ENCODE measurements around the gene SUSD3. TPM values are rescaled to one million over a fixed set of nuclear protein-coding genes. Genes with fewer than 3 reads are reported as not detected.
"Not testable (repeated sequence)": the region's sequence is repeated elsewhere in the genome, so short reads cannot be mapped to it uniquely, and the experiment has no call there.

SUSD3 gene
- total and polyA plus RNA-seq, 9 donors, result 1.7 to 3.9 (median 2.6) TPM

DNA sequence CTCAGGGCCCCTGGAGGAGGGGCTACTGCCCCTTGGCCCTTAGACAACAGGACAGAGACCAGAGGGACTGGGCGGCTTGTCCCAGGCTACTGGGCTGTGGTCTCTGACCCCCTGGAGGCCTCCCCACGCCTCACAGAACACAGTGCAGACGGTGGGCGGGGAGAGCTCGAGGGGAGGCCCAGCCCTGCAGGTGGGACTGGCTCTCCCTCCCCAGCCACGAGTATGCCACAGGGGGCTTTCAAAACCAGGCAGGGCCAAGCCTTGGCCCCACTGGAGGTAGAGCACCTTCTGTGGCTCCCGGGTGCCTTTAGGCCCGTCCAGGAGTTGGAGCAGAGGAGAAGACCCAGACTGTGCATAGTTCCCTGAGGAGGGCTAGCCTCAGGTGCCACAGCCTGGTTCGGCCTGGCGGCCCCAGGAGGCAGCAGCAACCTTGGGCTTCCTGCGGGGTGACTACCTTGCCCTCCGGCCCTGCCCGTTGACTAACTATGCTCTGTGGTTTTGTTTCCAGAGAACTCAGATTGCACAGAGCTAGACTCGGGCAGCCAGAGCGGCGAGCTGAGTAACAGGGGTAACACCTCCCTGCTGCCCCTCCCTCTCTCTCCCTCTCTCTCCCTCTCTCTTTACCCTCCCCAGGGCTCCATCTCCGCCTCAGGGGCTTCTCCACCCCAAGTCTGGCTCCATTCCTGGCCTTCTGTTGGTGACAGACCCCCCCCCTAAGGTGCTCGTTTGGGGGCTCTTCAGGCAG lies 53.0 kb downstream of the SUSD3 start:
- no peak overlapping the region for H3K27ac ChIP-seq (ENCODE audit: low read length)
- WGBS (ENCODE audit: insufficient coverage), result 86% methylated on average over 14 of the region's 18 CpGs
- no peaks in the 10 kb centered on the region for H3K27me3 ChIP-seq (ENCODE audit: control insufficient read depth, insufficient read depth, low read length)
- peaks cover 12% of the 10 kb centered on the region for H3K4me1 ChIP-seq (ENCODE audit: control insufficient read depth, insufficient read depth, low read length)
- DNase-seq, result peak; percentile 4
- no peaks in the 10 kb centered on the region for H3K9me3 ChIP-seq (replicated peaks; ENCODE audit: control insufficient read depth, low read depth, low read length)
- H3K4me3 ChIP-seq (ENCODE audit: low read length), result no peak overlapping the region
- peaks cover 65% of the 10 kb centered on the region for H3K36me3 ChIP-seq (ENCODE audit: control insufficient read depth, insufficient read depth, low read length)

DNA sequence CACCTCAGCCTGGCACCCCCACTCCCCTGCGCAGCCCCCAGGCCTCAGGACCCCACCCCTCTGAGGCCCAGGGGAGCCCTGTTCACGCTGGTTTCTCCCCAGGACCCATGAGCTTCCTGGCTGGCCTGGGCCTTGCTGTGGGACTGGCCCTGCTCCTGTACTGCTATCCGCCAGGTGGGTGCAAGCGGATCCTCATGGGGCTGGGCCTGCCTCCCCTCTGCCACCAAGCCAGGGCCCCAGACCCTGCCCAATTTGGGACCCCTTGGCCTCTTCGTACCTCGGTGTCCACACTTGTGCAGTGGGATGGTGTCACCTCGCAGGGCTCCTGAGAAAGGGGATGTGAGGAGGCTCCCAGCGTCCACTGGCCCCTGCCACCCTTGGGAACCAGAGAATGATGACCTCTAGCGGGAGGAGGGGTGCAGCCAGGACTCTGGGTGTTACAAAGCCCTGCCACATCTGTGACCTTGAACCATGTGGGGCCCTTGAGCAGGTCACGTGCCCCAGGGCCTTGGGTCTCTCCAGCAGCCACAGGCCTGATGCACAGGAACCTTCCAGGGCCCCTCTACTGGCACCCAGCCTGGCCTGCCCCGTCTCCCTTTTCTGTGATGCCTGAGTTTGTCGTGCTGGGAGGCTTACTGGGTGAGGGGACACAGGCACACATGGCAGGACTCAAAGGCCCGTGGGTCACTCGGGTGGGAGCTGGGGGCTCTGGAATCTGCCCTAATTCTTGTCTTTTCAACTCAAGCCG lies 53.8 kb downstream of the SUSD3 start:
- H3K4me1 ChIP-seq (ENCODE audit: control insufficient read depth, insufficient read depth, low read length), result peaks cover 15% of the 10 kb centered on the region
- no peak overlapping the region for H3K4me3 ChIP-seq (ENCODE audit: low read length)
- H3K27me3 ChIP-seq (ENCODE audit: control insufficient read depth, insufficient read depth, low read length), result no peaks in the 10 kb centered on the region
- H3K36me3 ChIP-seq (ENCODE audit: control insufficient read depth, insufficient read depth, low read length), result peaks cover 63% of the 10 kb centered on the region
- 82% methylated on average over 10 of the region's 15 CpGs for WGBS (ENCODE audit: insufficient coverage)
- peak; percentile 7 for DNase-seq
- no peak overlapping the region for H3K27ac ChIP-seq (ENCODE audit: low read length)
- no peaks in the 10 kb centered on the region for H3K9me3 ChIP-seq (replicated peaks; ENCODE audit: control insufficient read depth, low read depth, low read length)

DNA sequence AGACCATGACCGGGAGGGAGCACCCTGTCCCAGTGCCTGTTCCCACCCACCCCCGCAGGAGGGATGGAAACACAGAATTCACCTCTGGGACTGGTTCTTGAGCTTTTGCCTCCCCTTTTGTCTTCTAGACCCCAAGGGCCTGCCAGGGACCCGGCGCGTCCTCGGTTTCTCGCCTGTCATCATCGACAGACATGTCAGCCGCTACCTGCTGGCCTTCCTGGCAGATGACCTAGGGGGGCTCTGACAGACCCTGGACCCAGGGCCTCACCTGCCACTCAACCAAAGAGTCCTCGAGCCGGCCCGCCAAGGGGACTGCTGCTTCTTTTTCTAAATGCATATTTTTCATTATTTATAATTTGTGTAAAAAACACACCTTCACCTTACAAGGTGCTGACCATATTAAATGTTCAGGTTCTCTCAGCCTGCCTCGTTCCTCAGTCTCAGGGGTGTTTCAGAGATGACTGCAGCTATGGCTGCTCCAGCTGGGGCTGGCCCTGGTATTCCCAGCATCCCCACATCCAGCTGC lies 54.4 kb downstream of the SUSD3 start:
- Histone ChIP-seq H3K36me3 (ENCODE audit: control insufficient read depth, insufficient read depth, low read length) (peaks cover 57% of the 10 kb centered on the region), H3K27ac (ENCODE audit: low read length) (no peak overlapping the region), H3K27me3 (ENCODE audit: control insufficient read depth, insufficient read depth, low read length) (no peaks in the 10 kb centered on the region), H3K4me3 (ENCODE audit: low read length) (no peak overlapping the region), H3K4me1 (ENCODE audit: control insufficient read depth, insufficient read depth, low read length) (peaks cover 15% of the 10 kb centered on the region), H3K9me3 (replicated peaks; ENCODE audit: control insufficient read depth, low read depth, low read length) (no peaks in the 10 kb centered on the region)
- 82% methylated on average over 8 of the region's 13 CpGs for WGBS (ENCODE audit: insufficient coverage)
- no peak for DNase-seq

DNA sequence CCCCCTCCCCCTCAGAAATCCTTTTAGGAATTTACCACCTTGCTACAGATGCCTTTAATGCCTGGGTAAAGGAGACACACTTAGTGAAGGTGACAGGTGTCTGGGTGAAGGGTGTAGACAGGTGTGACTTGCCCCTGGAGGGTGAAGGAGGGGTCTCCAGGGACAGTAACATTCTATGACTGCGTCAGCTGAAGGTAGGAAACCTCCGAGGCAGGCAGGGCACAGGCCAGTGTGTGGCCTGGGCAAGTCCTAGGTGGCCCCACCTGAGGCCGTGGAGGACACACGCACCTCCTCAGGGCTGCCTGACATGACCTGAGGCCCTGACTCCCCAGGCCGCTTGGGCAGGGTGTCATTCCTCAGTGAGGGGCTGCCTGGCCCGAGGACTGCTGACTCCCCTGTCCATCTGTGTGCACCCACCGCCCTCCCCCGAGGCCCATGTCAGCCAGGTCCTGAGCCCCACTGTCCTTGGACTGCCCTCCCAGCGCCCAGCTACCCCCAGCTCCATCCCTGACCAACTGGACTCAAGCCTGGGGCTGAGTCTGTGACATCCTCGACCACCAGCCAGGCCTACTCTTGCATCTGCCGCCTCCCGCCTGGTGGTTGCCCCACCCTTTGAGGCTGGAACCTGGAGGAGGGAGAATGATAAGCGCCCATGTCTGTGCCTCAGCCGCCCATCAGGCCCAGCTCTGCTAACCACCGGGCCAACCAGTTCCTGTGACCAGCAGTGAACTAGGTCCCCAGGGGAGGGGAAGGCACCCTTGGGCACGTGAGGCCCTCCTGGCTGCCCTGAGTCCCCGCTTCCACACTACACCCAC lies 55.9 kb downstream of the SUSD3 start:
- no peaks in the 10 kb centered on the region for H3K9me3 ChIP-seq (replicated peaks; ENCODE audit: control insufficient read depth, low read depth, low read length)
- DNase-seq, result peak; percentile 9
- H3K27me3 ChIP-seq (ENCODE audit: control insufficient read depth, insufficient read depth, low read length), result no peaks in the 10 kb centered on the region
- H3K36me3 ChIP-seq (ENCODE audit: control insufficient read depth, insufficient read depth, low read length), result peaks cover 43% of the 10 kb centered on the region
- no peak overlapping the region for H3K4me3 ChIP-seq (ENCODE audit: low read length)
- peaks cover 14% of the 10 kb centered on the region for H3K4me1 ChIP-seq (ENCODE audit: control insufficient read depth, insufficient read depth, low read length)
- 79% methylated on average over 10 of the region's 17 CpGs for WGBS (ENCODE audit: insufficient coverage)
- H3K27ac ChIP-seq (ENCODE audit: low read length), result no peak overlapping the region

DNA sequence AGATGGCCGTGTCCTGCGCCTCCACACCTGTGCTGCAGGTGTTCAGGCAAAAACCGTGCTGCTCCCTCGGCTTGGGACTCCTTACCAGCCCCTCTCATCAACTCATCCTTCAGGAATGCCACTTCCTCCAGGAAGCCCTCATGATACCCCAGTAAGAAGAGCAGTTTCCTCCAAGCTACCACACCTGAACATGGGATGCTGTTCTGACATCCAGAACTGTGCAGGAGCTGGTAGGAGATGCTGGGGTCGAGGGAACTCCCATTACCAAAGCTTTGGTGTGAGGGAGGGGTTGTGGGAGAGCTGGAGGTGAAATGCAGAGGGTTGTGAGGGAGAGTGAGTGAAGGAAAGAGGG lies 56.5 kb downstream of the SUSD3 start:
- Histone ChIP-seq H3K9me3 (replicated peaks; ENCODE audit: control insufficient read depth, low read depth, low read length) (no peaks in the 10 kb centered on the region), H3K27me3 (ENCODE audit: control insufficient read depth, insufficient read depth, low read length) (no peaks in the 10 kb centered on the region), H3K36me3 (ENCODE audit: control insufficient read depth, insufficient read depth, low read length) (peaks cover 39% of the 10 kb centered on the region), H3K4me3 (ENCODE audit: low read length) (no peak overlapping the region), H3K4me1 (ENCODE audit: control insufficient read depth, insufficient read depth, low read length) (peaks cover 20% of the 10 kb centered on the region), H3K27ac (ENCODE audit: low read length) (no peak overlapping the region)
- 74% methylated on average over 5 of the region's 5 CpGs for WGBS (ENCODE audit: insufficient coverage)
- DNase-seq, result no peak

DNA sequence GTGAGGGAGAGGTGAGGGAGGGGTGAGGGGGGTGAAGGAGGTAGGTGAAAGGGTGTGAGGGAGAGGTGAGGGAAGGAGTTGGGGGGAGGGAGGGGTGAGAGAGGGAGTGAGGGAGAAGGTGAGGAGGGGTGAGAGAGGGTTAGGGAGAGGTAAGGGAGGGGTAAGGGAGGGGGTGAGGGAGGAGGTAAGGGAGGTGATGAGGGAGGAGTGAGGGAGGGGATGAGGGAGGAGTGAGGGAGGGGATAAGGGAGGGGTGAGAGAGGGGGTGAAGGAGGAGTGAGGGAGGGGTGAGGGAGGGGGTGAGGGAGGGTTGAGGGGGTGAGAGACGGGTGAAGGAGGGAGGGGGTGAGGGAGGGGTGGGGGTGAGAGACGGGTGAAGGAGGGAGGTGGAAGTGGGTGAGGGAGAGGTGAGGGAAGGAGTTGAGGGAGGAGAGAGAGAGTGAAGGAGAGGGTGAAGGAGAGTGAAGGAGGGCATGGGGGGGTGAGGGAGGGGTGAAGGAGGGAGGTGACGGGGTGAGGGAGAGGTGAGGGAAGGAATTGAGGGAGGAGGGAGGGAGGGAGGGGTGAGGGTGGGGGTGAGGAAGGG lies 57.1 kb downstream of the SUSD3 start:
- peak; percentile 4 for DNase-seq
- Histone ChIP-seq H3K36me3 (ENCODE audit: control insufficient read depth, insufficient read depth, low read length) (peaks cover 35% of the 10 kb centered on the region), H3K27ac (ENCODE audit: low read length) (no peak overlapping the region), H3K9me3 (replicated peaks; ENCODE audit: control insufficient read depth, low read depth, low read length) (no peaks in the 10 kb centered on the region), H3K4me3 (ENCODE audit: low read length) (no peak overlapping the region), H3K27me3 (ENCODE audit: control insufficient read depth, insufficient read depth, low read length) (no peaks in the 10 kb centered on the region), H3K4me1 (ENCODE audit: control insufficient read depth, insufficient read depth, low read length) (peaks cover 26% of the 10 kb centered on the region)
- no CpG with 5 or more reads among the region's 3 CpGs for WGBS (ENCODE audit: insufficient coverage)

DNA sequence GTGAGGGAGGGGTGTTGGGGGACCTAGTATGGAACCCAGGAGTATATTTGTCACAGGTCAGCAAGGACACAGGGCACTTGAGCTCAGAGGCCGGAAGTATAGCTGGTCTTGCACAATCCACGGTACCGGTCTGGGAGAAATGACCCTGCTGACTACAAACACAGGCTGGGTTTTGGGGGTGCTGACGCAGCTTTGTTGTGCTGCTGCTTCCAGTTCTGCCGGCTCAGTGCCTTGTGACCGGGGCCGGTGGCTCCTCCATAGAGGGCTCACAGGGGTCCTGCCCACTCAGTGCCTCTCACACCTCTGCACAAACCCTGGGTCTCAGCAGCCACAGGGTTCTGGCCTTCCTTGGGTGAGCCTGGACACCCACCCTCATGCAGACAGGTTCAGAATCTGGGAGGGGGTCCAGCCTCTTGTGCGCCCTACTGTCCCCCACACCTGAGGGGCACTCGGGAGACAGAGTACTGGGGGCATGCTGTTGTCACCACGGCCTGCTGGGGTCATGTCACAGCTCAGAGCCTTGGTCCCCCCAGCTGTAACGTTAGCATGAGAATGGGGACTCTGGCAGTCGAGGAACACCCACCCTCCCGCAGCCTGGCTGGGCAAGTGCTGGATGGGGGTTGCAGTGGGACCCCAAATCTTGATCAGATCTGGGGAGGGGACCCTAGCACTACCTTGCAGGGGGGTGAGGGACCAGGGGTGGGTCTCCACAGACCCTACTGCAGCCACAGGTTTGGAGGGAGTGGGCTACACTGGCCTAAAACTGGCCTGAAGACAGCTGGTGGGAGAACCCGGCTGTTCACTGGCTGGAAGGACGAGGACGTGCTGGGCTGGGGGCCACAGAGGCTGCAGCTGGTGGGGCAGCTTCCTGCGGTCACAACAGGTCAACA lies 57.8 kb downstream of the SUSD3 start:
- peaks cover 26% of the 10 kb centered on the region for H3K4me1 ChIP-seq (ENCODE audit: control insufficient read depth, insufficient read depth, low read length)
- peak overlapping the region; percentile 54 for H3K27ac ChIP-seq (ENCODE audit: low read length)
- no peak overlapping the region for H3K4me3 ChIP-seq (ENCODE audit: low read length)
- no peaks in the 10 kb centered on the region for H3K27me3 ChIP-seq (ENCODE audit: control insufficient read depth, insufficient read depth, low read length)
- WGBS (ENCODE audit: insufficient coverage), result 47% methylated on average over 17 of the region's 17 CpGs
- DNase-seq, result peak; percentile 85
- peaks cover 27% of the 10 kb centered on the region for H3K36me3 ChIP-seq (ENCODE audit: control insufficient read depth, insufficient read depth, low read length)
- H3K9me3 ChIP-seq (replicated peaks; ENCODE audit: control insufficient read depth, low read depth, low read length), result no peaks in the 10 kb centered on the region

DNA sequence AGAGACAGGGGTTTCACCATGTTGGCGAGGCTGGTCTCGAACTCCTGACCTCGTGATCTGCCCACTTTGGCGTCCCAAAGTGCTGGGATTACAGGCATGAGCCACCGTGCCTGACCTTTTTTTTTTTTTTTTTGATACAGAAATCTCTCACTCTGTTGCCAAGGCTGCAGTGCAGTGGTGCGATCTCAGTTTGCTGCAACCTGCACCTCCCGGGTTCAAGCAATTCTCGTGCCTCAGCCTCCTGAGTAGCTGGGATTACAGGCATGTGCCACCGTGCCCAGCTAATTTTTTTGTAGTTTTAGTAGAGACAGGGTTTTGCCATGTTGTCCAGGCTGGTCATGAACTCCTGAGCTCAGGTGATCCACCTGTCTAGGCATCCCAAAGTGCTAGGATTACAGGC lies 59.0 kb downstream of the SUSD3 start:
- 76% methylated on average over 8 of the region's 9 CpGs for WGBS (ENCODE audit: insufficient coverage)
- H3K27me3 ChIP-seq (ENCODE audit: control insufficient read depth, insufficient read depth, low read length); H3K4me3 ChIP-seq (ENCODE audit: low read length); H3K9me3 ChIP-seq (replicated peaks; ENCODE audit: control insufficient read depth, low read depth, low read length); DNase-seq; H3K27ac ChIP-seq (ENCODE audit: low read length): not testable (repeated sequence)
- Histone ChIP-seq H3K4me1 (ENCODE audit: control insufficient read depth, insufficient read depth, low read length) (peaks cover 37% of the 10 kb centered on the region), H3K36me3 (ENCODE audit: control insufficient read depth, insufficient read depth, low read length) (peaks cover 22% of the 10 kb centered on the region)
